ENCODE data around the gene CCDC188. TPM values are rescaled to one million over a fixed set of nuclear protein-coding genes. Genes with fewer than 3 reads are reported as not detected.

CCDC188 gene
- total RNA-seq, 2 donors from 2014 or later: 1.00 to 2.5 TPM

DNA sequence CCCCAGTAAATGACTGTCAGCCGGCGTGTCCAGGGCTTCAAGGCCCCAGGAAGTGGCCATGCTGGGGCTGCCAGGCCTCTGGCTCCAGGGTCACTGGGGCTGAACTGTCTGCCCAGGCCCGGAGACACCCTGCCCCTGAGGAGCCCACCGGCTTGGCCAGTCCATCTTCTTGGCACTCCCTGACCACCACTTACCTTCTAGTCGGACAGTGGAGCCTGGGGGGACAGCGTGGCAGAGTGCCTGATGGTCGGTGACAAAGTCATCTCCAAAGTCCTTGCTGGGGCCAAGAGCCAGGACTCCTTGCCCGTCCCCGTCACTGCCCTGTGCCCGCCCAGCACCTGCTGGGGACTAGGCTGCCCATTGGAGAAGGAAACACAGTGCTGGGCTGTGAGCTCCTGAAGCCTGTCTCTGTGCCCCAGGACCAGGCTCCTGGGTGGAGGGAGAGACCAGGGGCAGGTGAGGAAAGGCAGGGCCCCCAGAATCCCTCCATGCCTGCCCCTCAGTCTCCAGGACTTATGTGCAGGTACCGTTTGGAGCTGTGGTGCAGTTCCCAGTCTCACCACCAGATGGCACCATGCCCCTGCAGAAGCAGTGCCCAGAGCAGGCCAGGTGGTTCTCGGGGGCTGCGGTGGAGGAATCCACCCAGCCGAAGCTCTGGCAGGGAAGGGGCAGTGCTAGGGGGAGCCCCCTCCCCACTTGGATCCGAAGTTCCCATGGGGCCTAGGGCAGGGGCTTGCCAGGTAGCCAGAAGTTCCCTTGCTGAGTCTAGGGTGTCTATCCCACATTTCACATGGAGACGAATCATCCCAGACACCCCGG is 6.0 kb upstream of the CCDC188 start:
- peak; percentile 94 for DNase-seq (ENCODE audit: low spot score)
- intact Hi-C loops (cut with DNase I): loop anchor here in 1 of 2 donors (2.0 to 5.0 kb wide), 2 partner anchors 110 to 128 kb away; partner anchors contain the start of gene RTN4R

DNA sequence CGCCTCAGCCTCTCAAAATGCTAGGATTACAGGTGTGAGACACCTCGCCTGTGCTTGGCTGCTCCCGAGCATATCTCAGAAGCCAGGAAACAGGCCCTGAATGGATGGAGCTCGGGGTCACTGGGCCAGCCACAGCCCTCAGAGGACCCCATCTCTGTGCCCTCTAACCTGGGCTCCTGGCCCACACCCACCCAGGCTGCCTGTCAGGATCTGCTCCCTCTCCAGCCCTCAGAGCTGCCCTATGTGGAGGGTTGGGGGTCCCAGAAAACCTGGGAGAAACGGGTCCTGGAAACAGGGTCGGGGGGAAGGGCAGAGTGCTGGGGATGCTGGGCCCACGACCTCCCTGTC is 5.2 kb upstream of the CCDC188 start:
- intact Hi-C loops (cut with DNase I): loop anchor here in 1 of 2 donors (2.0 to 5.0 kb wide), 2 partner anchors 111 to 129 kb away; partner anchors contain the start of gene RTN4R
- no peak for DNase-seq (ENCODE audit: low spot score)

DNA sequence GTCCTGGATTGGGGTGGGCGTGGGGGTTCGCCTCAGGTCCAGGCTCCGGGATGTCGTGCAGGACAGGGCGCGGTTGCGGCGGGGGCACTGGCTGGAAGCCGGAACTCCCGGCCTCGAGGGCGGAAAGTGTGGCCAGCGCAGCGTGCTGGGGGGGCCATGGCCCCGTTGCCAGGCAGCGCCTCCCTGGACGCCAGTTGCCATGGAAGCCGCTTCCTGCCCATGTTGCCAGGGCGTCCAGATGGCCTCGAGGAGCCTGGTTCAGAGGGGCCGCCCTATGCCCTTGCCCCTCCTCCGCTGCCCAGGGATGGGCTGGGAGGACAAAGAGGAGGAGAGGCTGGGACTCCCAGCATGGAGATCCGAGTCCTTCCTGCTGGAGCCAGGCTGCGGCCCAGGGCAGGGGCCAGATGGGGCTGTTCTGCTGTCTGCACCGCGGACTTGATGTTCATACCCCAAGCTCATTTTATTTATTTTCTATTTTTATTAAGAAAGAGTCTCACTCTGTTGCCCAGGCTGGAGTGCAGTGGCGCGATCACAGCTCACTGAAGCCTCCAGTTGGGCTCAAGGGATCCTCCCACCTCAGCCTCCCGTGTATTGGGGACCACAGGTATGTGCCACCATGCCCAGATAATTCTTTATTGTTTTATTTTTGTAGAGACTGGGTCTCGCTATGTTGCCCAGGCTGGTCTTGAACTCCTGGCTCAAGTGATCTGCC is 4.6 kb upstream of the CCDC188 start:
- peak; percentile 88 for DNase-seq (ENCODE audit: low spot score)
- intact Hi-C loops (cut with DNase I): loop anchor here in 1 of 2 donors (2.0 to 5.0 kb wide), 2 partner anchors 112 to 129 kb away; partner anchors contain the start of gene RTN4R

DNA sequence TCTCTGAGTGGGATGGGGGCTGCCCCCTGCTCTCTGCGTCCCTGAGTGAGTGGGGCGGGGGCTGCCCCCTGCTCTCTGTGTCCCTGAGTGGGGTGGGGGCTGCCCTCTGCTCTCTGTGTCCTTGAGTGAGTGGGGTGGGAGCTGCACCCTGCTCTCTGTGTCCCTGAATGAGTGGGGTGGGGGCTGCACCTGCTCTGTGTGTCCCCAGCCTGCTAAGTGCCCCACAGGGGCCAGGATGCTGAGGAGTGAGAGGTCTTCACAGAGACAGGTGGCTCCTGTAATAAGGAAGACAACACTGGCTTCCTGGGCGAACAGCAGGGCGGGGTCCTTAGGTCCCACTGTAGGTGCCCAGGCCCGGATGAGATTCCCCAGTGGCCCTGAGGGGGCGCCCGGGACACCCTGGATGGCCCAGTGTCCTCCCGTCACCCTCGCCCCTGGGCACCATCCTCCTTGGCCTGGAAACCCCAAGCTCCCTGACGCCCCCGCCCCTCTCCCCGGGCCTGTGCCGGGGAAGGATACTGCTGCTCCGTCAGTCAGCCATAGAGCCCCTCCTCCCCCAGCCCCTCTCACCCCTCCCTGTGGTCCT is 3.8 kb upstream of the CCDC188 start:
- intact Hi-C loops (cut with DNase I): loop anchor here in 1 of 2 donors (5.0 kb wide), 1 partner anchor 113 kb away; the partner anchor contains the start of gene RTN4R
- no peak for DNase-seq (ENCODE audit: low spot score)

DNA sequence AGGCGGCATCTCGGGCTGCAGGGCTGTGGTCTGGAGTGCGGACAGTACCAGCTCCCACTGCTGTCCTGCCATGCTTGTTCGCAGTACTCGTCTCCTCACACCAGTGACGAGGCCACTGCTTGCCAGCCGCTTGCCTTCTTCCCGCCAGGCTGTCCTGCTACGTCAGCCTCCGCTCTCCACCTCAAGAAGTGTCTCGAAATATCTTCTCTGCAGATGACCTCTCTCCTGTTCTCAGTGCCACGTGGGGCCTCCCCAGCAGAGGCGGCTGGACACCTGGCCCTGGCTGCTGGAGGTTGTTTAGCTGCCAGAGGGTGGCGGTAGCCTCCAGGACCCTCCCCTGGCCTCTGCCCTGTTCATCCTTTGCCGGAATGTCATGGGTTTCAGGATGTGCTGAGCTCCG is 3.1 kb upstream of the CCDC188 start:
- DNase-seq (ENCODE audit: low spot score): no peak
- intact Hi-C loops (cut with DNase I): no loop called here

DNA sequence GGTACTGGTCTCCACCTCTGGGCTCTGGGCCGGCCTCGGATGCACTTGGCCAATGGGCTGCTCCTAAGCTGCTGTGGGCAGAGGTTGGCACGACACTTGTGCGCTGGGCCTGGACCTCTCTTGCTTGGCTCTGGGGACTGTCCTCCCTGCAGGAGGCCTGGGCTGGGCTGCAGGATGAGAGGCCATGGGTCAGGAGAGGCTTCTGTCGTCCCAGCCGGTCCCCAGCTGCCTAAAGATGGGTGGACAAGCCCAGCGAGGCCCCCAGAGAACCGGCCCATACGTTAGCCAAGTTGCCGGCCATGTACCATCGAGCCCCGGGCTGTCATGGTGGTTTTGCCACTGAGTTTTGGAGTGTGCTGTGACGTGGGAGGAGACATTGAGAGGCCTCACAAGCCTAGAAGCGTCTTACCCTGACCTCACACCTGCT is 1.6 kb upstream of the CCDC188 start:
- no peak for DNase-seq (ENCODE audit: low spot score)
- intact Hi-C loops (cut with DNase I): no loop called here

DNA sequence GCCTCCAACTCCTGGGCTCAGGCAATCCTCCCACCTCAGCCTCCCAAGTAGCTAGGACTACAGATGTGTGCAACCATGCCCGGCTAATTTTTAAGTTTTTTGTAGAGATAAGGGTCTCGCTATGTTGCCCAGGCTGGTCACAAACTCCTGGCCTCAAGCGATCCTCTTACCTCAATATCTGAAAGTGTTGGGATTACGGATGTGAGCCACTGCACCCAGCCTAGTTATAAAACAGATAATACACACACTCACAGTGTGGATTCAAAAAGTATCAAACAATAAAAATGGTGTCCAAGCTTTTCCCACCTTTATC is 377 bp upstream of the CCDC188 start:
- intact Hi-C loops (cut with DNase I): no loop called here
- no peak for DNase-seq (ENCODE audit: low spot score)

DNA sequence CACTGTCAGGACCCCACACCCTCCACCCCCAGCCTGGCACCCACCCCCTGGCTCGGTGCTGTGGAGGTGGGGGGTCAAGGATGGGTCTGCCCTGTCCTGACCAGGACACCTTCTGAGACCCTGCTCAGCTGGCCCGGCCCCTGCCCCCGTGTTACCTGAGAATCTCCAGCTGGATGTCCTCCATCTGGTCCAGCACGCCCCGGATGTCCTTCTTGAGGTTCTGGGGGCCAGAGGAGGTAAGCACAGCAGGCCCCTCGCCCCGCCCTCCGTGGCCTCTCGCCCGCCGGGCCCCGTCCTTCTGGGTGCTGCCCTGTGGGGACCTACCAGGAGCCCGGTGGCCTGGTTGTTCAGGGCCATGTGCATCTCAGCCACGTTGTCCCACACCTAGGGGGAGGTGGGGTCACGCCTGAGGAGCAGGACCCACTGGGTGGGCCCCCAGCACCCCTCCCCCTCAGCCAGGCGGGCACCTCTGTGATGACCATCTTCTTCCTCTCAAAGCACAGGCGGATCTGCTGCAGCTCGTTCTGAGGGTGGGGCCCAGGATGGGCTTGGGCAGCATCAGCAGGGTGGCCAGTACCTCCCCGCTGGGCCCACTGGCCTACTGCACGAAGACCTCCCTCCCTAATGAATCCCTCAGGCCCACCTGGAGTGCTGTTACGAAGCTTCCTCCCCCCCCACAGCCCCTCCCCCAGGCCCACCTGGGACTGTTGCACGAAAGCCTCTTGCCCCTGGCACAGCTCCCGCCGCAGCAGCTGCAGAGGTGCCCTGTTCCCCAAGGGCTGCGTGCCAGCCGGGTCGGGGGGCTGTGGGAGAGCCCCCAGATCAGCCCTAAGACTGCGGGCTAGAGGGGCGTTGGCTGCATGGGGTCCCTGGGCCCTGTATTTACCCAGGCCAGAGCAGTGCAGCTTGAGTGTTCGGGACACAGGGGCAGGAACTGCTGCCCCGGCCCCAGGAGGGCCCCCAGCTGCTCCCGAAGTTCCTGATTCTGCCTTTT is 1.3 kb downstream of the CCDC188 start:
- DNase-seq (ENCODE audit: low spot score): no peak
- intact Hi-C loops (cut with DNase I): no loop called here

DNA sequence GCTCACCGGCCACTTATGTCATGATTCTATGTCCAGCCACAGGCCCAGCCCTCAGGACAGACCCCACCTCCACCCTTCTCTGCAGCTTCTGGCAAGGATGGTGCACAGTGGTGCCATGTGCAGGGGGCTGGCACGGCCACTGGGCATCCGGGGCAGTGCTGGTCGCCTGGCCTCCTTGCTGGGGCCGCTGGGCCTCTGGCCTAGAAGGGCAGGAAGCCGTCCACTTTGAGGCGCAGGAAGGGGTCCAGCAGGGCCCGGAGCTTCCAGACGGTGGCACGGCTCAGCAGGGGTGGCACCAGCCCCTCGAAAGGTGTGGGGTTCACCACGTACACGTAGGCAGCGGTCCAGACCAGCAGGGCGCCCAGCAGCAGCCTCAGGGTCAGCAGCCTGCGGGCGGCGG is 2.4 kb downstream of the CCDC188 start:
- intact Hi-C loops (cut with DNase I): no loop called here

DNA sequence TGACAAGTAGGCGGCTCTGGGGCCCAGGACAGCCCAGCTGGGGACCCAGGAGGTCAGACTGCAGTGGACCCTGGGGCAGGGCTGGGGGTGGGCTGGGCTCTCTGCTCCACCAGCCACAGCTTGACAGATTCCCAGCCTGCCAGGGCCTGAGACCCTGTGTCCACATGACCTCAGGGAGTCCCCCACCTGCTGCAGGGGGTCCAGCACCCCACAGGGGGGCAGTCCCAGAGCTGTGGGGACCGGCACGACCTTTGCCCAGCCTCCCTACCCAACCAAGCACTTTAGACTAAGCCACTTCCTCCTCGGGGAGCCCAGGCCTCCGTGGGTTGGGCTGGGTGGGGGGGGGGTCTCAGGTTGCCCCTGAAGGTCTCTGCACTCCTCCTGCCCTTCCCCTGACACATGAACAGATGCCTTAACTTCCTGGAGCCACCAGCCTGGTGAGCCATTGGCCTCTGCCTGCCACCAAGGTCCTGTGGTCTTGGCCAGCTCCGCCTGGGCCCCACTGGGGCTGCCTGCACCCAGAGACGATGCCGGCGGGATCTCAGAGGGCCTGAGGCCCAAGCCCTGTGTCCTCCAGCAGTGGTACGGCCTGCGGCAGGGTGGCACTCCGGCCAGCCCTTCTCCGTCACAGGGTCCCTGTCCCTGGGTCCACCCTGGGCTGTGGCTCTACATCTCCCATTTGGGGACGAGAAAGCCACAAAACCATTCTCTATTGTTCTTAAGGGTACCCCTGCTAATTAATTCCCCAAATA is 3.4 kb downstream of the CCDC188 start:
- no peak for DNase-seq (ENCODE audit: low spot score)
- intact Hi-C loops (cut with DNase I): no loop called here

More for the DNA sequence above, 2.4 kb downstream of the CCDC188 start:
- DNase-seq (ENCODE audit: low spot score): no peak

DNA sequence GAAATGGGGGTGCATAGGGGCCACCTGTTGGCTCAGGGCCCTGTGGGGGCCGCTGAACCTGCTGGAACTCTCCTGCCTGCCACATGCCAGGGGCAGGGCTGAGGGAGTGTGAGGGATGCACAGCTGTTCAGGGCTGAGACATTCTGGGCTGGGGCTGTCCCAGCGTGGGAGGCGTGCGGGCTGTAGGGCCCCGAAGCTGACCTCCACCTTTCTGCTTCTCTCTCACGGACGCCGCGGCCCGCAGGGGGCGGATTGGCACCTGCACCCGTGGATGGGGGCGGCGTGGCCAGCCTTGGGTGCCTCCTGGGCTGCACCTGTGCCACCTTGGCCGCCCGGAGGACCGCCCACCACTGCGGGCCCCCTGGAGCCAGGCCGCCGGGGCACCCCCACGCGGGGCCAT is 4.1 kb downstream of the CCDC188 start:
- intact Hi-C loops (cut with DNase I): no loop called here
- no peak for DNase-seq (ENCODE audit: low spot score)

DNA sequence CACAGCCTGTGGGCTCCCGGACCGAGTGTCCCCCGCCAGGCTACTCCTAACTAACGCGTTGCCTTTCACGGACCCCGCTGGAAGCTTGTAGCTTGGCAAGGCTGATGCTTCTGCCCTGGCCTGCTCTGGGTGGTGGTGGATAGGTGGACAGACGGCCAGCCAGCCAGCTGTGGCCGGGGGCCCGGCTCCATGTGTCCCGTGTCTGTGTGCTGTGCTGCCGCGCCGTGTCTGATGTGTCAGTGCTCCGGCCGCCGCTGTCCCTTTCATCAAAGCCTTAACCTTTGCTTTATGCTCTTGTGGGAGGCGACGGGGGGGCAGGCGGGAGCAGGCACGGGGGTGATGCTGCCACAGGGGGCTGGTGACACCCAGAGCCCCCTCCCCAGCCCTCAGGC is 5.0 kb downstream of the CCDC188 start:
- intact Hi-C loops (cut with DNase I): no loop called here

DNA sequence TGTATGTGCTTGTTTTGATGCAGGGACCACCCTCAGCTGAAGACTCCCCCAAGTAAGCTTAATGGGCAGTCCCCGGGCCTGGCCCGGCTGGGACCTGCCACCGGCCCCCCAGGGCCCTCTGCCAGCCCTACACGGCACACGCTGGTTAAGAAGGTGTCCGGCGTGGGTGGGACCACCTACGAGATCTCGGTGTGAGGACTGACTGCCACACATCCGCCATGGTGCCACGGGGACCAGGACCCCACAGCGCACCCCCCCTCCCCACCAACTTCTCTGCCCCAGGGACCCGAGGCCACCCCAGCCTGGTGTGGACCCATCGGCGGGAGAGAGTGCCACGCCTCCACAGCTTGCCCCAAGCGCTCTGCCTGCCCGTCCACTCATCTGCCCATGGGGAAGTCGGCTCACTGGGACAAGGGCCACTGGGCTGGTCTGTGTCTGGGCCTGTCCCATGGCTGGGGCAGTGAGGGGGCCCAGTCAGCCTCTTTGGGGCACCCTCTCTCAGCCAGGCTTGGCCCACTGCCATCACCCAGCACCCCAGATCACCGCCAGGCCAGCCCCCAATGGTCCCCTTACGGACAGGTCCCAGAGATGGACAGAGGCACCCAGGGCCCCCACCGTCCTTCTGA is 5.5 kb downstream of the CCDC188 start:
- DNase-seq (ENCODE audit: low spot score): no peak
- intact Hi-C loops (cut with DNase I): no loop called here

More for the DNA sequence above, 5.0 kb downstream of the CCDC188 start:
- DNase-seq (ENCODE audit: low spot score): no peak

DNA sequence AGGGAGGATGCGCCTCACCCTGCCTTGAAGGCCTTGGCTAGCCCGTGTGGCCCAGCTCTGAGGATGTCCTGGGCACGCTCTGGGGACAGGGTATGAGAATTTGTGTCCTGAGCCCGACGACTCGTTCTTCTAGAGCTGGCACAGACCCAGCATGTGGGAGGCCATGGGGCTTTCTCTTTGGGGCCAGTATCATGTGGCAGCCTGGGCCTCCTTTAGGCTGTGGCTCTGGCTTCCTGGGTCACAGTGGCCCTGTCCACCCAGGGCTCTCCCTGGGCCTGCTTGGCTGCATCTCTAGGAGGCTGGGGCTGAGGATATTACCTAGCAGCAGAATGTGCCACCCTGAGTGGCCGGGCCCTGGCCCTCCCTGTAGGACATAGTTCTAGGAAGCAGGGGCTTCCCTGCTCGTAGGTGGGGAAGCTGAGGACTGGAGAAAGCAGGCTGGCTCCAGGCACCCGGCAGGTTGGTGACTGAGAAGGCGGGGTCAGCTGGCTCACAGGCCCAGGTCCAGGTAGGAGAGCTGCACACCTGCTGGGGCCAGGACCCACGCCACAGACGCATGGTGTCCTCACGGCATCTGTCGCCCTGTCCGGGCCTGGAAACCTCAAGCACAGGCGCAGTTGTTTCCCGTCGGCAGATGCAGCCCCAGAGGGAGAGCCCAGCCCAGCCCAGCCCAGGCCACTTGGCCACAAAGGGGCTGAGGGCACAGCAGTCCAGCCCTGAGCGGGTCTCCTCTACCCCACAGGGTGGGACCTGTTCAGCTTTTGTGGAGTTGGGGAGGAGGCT is 6.8 kb downstream of the CCDC188 start:
- intact Hi-C loops (cut with DNase I): no loop called here
- DNase-seq (ENCODE audit: low spot score): no peak

DNA sequence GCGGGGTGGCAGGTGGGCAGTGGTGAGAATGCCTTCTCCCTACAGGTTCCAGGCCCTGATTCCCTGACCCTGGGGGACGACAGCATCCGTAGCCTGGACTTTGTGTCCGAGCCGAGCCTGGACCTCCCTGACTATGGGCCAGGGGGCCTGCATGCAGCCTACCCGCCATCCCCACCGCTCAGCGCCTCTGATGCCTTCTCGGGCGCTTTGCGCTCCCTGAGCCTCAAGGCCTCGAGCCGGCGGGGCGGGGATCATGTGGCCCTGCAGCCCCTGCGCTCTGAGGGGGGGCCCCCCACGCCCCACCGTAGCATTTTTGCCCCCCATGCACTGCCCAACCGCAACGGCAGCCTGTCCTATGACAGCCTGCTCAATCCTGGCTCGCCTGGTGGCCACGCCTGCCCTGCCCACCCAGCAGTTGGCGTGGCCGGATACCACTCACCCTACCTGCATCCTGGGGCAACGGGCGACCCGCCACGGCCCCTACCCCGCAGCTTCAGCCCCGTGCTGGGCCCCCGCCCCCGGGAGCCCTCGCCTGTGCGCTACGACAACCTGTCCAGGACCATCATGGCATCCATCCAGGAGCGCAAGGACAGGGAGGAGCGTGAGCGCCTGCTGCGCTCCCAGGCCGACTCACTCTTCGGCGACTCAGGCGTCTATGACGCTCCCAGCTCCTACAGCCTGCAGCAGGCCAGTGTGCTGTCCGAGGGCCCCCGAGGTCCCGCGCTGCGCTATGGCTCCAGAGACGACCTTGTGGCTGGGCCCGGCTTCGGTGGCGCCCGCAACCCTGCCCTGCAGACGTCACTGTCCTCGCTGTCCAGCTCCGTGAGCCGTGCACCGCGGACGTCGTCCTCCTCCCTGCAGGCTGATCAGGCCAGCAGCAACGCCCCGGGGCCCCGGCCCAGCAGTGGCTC is 7.9 kb downstream of the CCDC188 start:
- intact Hi-C loops (cut with DNase I): no loop called here
- DNase-seq (ENCODE audit: low spot score): no peak
